GM12878 (cell line): ENCODE measurements around the gene FLT1. TPM values are rescaled to one million over a fixed set of nuclear protein-coding genes. Genes with fewer than 3 reads are reported as not detected.

Experiments
- ATAC-seq: fragments of 200-7000 bp; cut with Tn5 transposase; 3 replicates; pipeline ENCODE4 v1.9.1; 2020; ENCODE audit warnings: mild to moderate bottlenecking, moderate library complexity
- BruUV-seq: library from RNA; stranded (reverse); fragments of 400-500 nt; replicated peaks from 2 replicates; lab custom pipeline; 2021; lab: Mats Ljungman, UMichigan
- CTCF ChIA-PET: fragments of 300-600 bp; sonication (Branson Sonifier 250); formaldehyde crosslinking; extraction: SDS; loops from one replicate; lab custom pipeline; 2021; ENCODE audit warnings: inconsistent platforms; lab: Yijun Ruan, JAX
- POLR2A ChIA-PET: fragments of 350-600 bp; formaldehyde crosslinking; extraction: SDS; loops from one replicate; lab custom pipeline; 2021; ENCODE audit warnings: inconsistent platforms; lab: Charles Lee
- RAD21 ChIA-PET: fragments of 300-600 bp; sonication (Branson Sonifier 250); formaldehyde crosslinking; loops from one replicate; lab custom pipeline; 2023; ENCODE audit warnings: antibody characterized with exemption; ENCODE audit not compliant: unreplicated experiment; lab: Charles Lee
- SMC1A ChIA-PET: fragments of 300-600 bp; sonication (Branson Sonifier 250); formaldehyde crosslinking; loops from one replicate; lab custom pipeline; 2023; ENCODE audit not compliant: unreplicated experiment, uncharacterized antibody; lab: Charles Lee
- DNase-seq: peaks from one replicate; pipeline ENCODE4 v3.0.0-alpha.2; 2011; ENCODE audit warnings: low read depth, low spot score
- FAIRE-seq: peaks from 3 replicates; lab custom pipeline; 2011; peaks lifted over from hg19 to GRCh38; lab: Jason Lieb, UNC
- H2AFZ ChIP-seq: 2 replicates; pipeline ENCODE4 v1.6.0; 2011; ENCODE audit warnings: low read depth, low read length, control low read depth; ENCODE audit not compliant: control insufficient read depth
- H3K27ac ChIP-seq: 2 replicates; pipeline ENCODE4 v1.5.1; 2011; ENCODE audit warnings: control low read depth; ENCODE audit not compliant: control insufficient read depth, insufficient read depth
- H3K27me3 ChIP-seq, 2 experiments: replicated peaks in 1 of 2; 2 replicates each; pipeline versions ENCODE4 v1.6.0 to v1.6.1; 2011; ENCODE audit warnings: low read length in 1 of 2; ENCODE audit not compliant: control insufficient read depth in 2 of 2, insufficient read depth in 2 of 2
- H3K36me3 ChIP-seq, 2 experiments: 2 replicates each; pipeline ENCODE4 v1.5.1; 2011; ENCODE audit warnings: low read length in 1 of 2; ENCODE audit not compliant: control insufficient read depth in 2 of 2, insufficient read depth in 2 of 2
- H3K4me1 ChIP-seq: 2 replicates; pipeline ENCODE4 v1.6.1; 2011; ENCODE audit warnings: mild to moderate bottlenecking, low read length, moderate library complexity, mixed read lengths; ENCODE audit not compliant: control insufficient read depth, insufficient read depth
- H3K4me2 ChIP-seq: 2 replicates; pipeline ENCODE4 v1.6.0; 2011; ENCODE audit warnings: control low read depth; ENCODE audit not compliant: control insufficient read depth, insufficient read depth
- H3K4me3 ChIP-seq: fragments of 200-600 bp; sonication (generic); 2 replicates; pipeline ENCODE4 v1.5.1; 2016
- H3K79me2 ChIP-seq: 2 replicates; pipeline ENCODE4 v1.6.0; 2011; ENCODE audit warnings: low read length; ENCODE audit not compliant: control insufficient read depth, insufficient read depth
- H3K9ac ChIP-seq: 2 replicates; pipeline ENCODE4 v1.8.0; 2011; ENCODE audit warnings: low read length, control low read depth, mixed read lengths; ENCODE audit not compliant: control insufficient read depth, insufficient read depth
- H3K9me3 ChIP-seq: replicated peaks from 3 replicates; pipeline ENCODE4 v1.5.1; 2011; ENCODE audit warnings: mild to moderate bottlenecking, low read length; ENCODE audit not compliant: control insufficient read depth, insufficient read depth
- H4K20me1 ChIP-seq: 2 replicates; pipeline ENCODE4 v1.6.0; 2011; ENCODE audit not compliant: control insufficient read depth, insufficient read depth
- CUX1 ChIP-seq: IDR thresholded peaks from 2 replicates; pipeline ENCODE4 v1.6.1; 2012; ENCODE audit warnings: improper control_type of control experiment, low read depth, low read length; ENCODE audit not compliant: insufficient replicate concordance
- NFYA ChIP-seq: IDR thresholded peaks from 2 replicates; pipeline ENCODE4 v1.6.1; 2011; ENCODE audit warnings: low read depth, mild to moderate bottlenecking, low read length, improper control_type of control experiment, borderline replicate concordance
- WGBS: methylation state at CpG from one replicate; pipeline ENCODE4 v1.1.6; 2016; ENCODE audit warnings: low lambda C conversion rate; ENCODE audit not compliant: insufficient replicate concordance, insufficient coverage; ENCODE audit errors: missing lambda C conversion rate; 5-methylcytosine and 5-hydroxymethylcytosine counted together
- in situ Hi-C: fragments of 300-500 bp; cut with MboI; formaldehyde crosslinking; loops from 9 replicates; pipeline ENCODE4 v1.14.3; 2018; ENCODE audit warnings: mixed read lengths
- intact Hi-C: fragments of 100-400 bp; cut with micrococcal nuclease; formaldehyde crosslinking; loops from one replicate; pipeline ENCODE4 v1.14.2; 2022; ENCODE audit not compliant: unreplicated experiment
- polyA plus RNA-seq, 11 experiments: library from polyadenylated mRNA; depleted of rRNA in 4 of 11; unstranded in 6 of 11; stranded (reverse) in 5 of 11; fragments of >200 nt; fragmentation: Nextera tagmentation in 4 of 11; fragmentation: Illumina TruSeq in 1 of 11; extraction: Ambion mirVana in 4 of 11; extraction: Trizol in 1 of 11; gene quantifications; 1 replicate in 1 of 11; 2 replicates in 10 of 11; pipeline versions ENCODE4 v1.2.1 to v1.2.3, GENCODE V29; 2011 to 2016; ENCODE audit warnings: inconsistent platforms in 2 of 11, missing spikeins in 2 of 11, low read depth in 1 of 11
- total RNA-seq, 4 experiments: library from RNA; depleted of rRNA in 3 of 4; stranded (reverse); fragments of >200 nt in 3 of 4; fragmentation: Illumina TruSeq in 1 of 4; extraction: Trizol in 1 of 4; gene quantifications; 2 replicates each; pipeline versions ENCODE4 v1.2.1 to v1.2.3, GENCODE V29; 2013 to 2021
- TF ChIP-seq, protein P1 (sequence below), 3 experiments: IDR thresholded peaks in 2 of 3; conservative IDR thresholded peaks in 1 of 3; 2 replicates each; pipeline ENCODE4 v1.5.1; 2011; ENCODE audit warnings: low read depth in 3 of 3, low read length in 3 of 3, mild to moderate bottlenecking in 3 of 3, control low read depth in 2 of 3, moderate library complexity in 2 of 3, inconsistent platforms in 1 of 3, mixed read lengths in 1 of 3; ENCODE audit not compliant: control insufficient read depth in 2 of 3, insufficient read depth in 1 of 3; ENCODE audit errors: extremely low read depth in 1 of 3

The FLT1 gene
- total and polyA plus RNA-seq, 10 of the 15 experiments (the other 5 are each of a cell fraction or from before 2014, with no cell fraction given) = 0.55 to 5.6 (median 0.84) TPM

GRCh38 chr13:28358708-28359107 lies 136.2 kb downstream of the FLT1 start:
- no peak overlapping the region for H3K4me3 ChIP-seq
- ChIA-PET POLR2A (interaction anchor here (1.5 kb wide), 1 partner anchor 7 kb away, joined by 3 read pairs; no protein-coding TSS in a partner anchor), SMC1A (interaction anchor here (0.9 to 1.2 kb wide), 3 partner anchors 8 to 69 kb away, joined by 3 to 4 read pairs (median 3); no protein-coding TSS in a partner anchor), CTCF (no interaction called here), RAD21 (no interaction called here)
- no peak for DNase-seq
- BruUV-seq = no TSS peak
- 69% methylated on average over 2 of the region's 2 CpGs for WGBS
- H3K9me3 ChIP-seq = no peaks in the 10 kb centered on the region; the same call in 2 of the 3 replicates
- no peaks in the 10 kb centered on the region for H4K20me1 ChIP-seq
- H3K4me1 ChIP-seq = peaks cover 14% of the 10 kb centered on the region
- H3K9ac ChIP-seq = no peak overlapping the region
- TF ChIP-seq NFYA (no peak), CUX1 (no peak)
- TF ChIP-seq, protein P1, sequence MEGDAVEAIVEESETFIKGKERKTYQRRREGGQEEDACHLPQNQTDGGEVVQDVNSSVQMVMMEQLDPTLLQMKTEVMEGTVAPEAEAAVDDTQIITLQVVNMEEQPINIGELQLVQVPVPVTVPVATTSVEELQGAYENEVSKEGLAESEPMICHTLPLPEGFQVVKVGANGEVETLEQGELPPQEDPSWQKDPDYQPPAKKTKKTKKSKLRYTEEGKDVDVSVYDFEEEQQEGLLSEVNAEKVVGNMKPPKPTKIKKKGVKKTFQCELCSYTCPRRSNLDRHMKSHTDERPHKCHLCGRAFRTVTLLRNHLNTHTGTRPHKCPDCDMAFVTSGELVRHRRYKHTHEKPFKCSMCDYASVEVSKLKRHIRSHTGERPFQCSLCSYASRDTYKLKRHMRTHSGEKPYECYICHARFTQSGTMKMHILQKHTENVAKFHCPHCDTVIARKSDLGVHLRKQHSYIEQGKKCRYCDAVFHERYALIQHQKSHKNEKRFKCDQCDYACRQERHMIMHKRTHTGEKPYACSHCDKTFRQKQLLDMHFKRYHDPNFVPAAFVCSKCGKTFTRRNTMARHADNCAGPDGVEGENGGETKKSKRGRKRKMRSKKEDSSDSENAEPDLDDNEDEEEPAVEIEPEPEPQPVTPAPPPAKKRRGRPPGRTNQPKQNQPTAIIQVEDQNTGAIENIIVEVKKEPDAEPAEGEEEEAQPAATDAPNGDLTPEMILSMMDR (IDR thresholded peaks at IDR 0.05 in 2 of 3, conservative IDR thresholded peaks at IDR 0.05 in 1 of 3; ENCODE audit: control insufficient read depth in 2 of 3, extremely low read depth in 1 of 3, insufficient read depth in 1 of 3, low read depth in 3 of 3, low read length in 3 of 3) = no peak
- intact Hi-C loops (no loop called here), in situ Hi-C loops (no loop called here)
- FAIRE-seq = peak; percentile 35
- H3K27me3 ChIP-seq = no peaks in the 10 kb centered on the region
- H3K4me2 ChIP-seq = no peak overlapping the region
- H3K27ac ChIP-seq = no peak overlapping the region
- no peaks in the 10 kb centered on the region for H3K36me3 ChIP-seq
- no peak for ATAC-seq
- peak overlapping the region; percentile 55 for H2AFZ ChIP-seq
- H3K79me2 ChIP-seq = no peaks in the 10 kb centered on the region
